Measurements from ENCODE around the gene NDUFS7. TPM values are rescaled to one million over a fixed set of nuclear protein-coding genes. Genes with fewer than 3 reads are reported as not detected.

Gene NDUFS7
- total RNA-seq = 56.8 and 70.2 TPM in 2 replicates

DNA sequence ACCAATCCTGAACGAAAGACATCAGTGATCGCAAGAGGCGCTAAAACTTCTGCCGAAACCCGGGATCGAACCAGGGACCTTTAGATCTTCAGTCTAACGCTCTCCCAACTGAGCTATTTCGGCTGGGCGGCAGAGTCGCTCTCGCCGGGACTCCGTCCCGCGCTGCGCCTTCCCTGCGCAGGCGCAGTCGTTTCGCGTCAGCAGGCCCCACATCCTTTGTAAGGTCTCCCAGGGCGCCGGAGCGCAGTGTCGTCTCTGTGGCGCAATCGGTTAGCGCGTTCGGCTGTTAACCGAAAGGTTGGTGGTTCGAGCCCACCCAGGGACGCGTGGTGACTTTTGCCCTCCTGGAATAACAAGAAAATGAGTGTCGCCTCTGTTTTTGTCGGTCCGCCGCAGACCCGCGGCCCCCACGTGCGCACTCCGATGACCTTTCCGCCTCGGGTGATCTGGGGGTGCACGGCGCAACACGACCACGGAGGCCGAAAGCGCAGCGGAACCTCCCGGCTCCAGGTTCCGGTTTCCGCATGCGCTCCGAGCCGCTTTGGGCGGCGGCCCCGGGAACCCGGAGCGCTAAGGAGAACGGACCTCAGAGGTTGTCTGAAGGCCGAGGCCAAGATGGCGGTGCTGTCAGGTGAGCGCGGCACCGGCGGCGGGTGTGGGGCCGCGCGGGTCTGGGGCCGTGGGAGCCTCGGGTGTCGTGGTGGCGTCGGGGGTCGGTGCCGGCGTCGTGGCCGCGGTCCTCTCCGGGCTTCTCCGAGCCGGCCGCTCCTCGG lies at the start of gene NDUFS7:
Gene NDUFS7 (plus strand): TSS at position 596 of the 773 bp plus-strand sequence. CDS start 20 bp downstream, at position 616.
- peak; percentile 56 for DNase-seq (ENCODE audit: low read depth)

DNA sequence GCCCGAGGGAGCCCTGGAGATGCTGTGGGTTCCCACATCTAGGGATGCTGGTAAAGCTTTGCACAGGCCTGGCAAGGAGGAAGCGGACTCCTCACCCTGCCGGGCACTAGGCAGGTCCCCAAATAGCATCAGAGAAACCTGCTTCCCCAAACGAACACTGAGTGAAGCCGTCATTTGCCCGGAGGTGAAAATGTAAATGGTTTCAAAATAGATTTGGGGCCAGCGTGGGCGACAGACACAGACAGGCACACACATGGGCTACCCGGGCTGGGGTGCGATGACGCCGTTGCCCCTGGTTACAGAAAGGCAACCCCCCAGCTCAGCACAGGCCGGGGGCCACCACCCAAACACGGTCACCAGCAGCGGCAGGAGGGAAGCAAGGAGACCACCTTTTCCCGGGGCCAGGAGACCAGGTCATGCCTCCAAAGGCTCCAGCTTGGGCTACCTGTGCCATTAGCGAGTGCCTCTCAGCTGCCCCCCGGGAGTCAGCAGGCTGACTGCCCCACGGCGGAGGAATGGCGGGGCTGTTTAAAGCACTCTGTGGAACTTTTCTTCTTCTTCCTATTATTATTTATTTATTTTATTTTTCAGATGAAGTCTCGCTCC lies 47.5 kb upstream of the NDUFS7 start:
- no peak for DNase-seq (ENCODE audit: low read depth)

DNA sequence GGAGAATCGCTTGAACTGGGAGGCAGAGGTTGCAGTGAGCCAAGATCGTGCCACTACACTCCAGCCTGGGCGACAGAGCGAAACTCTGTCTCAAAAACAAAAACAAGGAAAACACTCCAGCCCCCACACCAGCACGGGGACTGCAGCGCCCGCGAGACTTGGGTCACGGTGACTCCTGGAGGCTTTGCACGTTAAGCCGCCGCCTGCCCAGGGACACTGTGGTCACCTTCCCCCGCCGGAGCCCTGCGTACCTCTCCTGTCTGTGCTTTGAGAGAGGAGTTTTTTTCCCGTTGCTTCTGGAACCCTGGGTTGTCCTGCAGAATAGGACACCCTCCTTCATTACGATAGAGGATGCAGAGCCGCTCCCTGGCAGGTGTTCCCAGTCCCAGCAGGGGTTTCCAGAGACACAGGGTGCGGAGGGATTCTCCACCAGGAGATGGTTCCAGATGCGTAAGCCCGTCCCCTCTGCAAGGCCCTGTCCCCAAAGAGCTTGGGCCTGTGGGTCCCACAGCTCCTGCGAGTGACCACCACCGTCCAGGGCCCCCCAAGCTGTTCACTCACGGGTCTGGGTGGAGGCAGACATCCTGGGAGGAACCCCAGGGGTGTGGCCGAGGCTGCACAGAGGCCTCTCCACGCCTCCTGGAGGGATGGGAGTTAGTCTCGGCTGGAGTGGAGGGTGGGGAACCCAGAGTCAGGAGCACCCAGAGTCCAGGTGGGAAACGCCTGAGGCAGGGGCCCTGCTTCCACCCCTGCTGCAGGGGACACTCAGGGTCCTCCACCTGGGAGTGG lies 42.8 kb upstream of the NDUFS7 start:
- no peak for DNase-seq (ENCODE audit: low read depth)

DNA sequence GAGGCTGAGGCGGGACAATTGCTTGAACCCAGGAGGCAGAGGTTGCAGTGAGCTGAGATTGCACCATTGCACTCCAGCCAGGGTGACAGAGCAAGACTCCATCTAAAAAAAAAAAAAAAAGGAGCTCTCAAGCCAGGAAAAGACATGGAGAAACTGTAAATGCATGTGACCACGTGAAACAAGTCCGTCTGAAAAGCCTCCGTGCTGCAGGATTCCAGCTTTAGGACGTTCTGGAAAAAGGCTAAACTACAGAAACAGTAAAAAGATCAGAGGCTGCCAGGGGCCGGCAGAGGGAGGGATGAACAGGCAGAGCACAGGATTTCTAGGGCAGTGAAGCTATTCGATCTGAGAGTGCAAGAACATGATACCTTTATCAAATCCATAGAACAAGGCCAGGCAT lies 40.7 kb upstream of the NDUFS7 start:
- no peak for DNase-seq (ENCODE audit: low read depth)

DNA sequence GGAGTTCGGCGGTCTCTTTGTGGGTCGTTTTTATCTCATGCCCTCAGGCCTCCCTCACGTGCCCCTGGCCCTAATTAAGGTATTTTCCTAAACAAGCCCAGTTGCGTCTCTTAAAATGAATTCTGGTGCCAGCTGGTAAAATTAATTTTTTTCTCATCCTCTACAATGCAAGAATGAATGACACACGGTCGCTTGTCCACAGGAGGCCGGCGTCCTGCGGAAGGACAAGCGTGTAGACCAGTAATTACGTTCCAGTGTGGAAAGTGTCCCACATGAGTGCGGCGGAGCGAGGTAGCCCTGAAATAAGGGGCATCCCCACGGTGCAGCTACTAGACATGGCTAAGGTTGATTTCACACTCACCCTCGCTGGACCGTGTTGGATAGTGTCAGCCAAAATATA lies 34.5 kb upstream of the NDUFS7 start:
- DNase-seq (ENCODE audit: low read depth) = no peak

DNA sequence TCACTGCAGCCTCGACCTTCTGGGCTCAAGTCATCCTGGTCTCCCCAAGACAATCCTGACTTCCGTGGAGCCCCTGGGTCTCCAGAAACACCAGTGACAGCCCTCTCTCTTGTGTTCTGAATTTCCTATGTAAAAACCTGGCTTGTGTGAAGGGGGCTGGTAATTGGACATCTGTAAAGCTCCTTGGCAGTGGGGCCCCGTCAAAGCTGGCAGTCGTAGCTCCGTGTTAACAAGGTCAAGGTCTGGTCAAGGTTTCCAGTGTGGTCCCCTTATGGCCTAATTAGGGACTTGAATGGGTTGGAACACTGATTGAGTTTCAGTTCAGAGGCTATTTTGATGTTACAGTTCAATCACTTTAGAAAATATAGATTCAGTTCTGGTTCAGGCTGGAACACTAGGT lies 32.8 kb upstream of the NDUFS7 start:
- no peak for DNase-seq (ENCODE audit: low read depth)

DNA sequence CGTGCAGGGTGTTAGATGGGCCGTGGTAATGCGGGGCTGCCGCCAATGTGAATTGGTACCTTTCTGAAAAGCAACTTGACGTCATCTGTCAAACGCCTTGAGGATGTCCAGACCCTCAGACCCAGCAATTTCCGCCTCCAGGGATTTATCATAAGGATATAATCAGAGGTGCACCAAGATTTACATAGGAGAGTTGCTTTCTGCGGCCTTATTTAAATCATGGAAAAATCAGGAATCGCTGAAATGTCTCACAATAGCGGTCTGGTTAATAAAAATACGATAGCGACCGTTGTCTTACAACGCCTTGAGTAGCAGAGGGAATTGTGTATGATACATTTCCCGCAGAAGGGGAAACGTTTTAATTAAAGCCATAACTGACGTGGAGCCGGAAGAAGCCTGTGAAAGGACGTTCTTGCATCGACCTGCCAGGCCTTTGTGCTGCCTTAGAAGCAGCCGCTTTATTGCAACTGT lies 32.3 kb upstream of the NDUFS7 start:
- DNase-seq (ENCODE audit: low read depth) = no peak

DNA sequence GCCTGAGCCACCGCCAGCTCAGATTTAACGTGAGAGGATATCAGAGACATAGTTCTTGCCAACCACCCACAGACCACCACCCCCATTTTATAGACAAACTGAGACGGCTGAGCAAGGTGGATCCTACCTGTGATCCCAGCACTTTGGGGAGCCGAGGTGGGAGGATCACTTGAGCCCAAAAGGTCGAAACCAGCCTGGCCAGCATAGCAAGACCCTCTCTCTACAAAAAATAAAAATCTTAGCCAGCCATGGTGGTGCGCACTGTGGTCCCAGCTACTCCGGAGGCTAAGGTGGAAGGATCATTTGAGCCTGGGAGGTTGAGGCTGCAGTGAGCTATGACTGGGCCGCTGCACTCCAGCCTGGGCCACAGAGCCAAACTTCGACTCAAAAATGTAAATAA lies 30.6 kb upstream of the NDUFS7 start:
- no peak for DNase-seq (ENCODE audit: low read depth)

DNA sequence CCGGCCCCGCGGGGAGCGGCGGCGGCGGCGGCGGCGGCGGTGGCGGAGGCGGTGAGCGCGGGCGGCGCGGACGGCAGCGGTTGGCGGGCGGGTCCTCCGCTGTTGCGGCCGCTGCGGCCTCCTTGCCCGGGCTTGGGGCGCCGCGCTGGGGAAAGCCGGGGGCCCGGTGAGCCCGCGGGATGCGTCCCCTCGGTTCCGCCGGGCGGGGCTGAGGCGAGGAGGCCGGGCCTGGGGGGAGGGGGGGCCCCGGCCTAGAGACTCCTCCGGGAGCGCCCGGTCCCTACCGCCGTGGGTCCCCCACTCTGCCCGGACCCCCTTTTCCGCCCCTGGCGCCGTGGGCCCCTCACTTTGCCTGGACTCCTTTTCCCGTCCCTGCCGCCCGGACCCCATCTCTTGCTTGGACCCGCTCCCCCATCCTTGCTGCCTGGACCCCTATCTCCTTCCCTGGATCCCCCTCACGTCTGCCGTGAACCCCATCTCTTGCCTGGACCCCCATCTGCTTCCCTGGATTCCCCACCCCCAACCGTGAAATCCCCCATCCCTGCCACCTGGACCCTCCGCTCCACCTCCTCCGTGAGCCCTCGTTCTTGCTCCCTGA lies 28.6 kb upstream of the NDUFS7 start:
- no peak for DNase-seq (ENCODE audit: low read depth)

DNA sequence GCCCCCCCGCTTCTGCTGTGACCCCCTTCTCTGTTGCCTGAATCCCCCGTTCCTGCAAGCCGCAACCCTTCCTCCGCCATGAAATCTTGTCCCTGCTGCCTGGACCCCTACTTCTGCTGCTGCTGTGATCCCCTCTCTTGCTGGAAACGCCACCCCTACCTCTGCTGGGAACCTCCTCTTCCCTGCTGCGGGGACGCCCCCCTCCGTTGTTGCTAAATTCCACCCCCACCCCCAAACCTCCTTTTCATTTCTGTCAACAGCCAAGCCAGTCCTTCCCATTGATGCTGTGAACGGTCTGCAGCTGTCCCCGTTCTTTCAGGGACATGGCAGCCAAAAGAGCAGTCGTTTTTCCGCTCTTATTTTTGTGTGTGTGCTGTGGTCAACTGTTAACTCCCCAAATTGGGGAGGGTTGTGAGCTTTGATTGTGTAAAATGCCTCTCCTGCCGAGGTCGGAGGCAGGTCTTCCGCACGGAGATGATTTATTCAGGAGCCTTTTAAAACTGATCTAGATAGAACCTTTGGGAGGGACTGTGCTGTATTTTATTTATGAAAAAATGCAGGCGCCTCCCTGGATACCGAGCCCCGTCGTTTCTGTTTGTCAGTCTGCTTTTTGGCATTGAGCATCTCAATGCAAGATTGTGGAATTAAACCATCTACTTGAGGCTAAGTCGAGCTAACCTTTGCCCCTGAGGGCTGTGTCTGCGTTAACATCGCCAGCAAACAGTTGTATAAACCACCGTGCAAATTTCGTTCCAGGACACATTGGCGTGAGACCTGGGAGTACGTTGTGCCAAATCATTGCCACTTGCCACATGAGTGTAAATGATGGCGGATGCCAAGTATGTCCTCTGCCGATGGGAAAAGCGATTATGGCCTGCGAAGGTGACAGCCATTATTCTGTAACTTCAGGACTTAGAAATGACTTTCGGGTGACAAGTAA lies 27.9 kb upstream of the NDUFS7 start:
- DNase-seq (ENCODE audit: low read depth) = no peak

DNA sequence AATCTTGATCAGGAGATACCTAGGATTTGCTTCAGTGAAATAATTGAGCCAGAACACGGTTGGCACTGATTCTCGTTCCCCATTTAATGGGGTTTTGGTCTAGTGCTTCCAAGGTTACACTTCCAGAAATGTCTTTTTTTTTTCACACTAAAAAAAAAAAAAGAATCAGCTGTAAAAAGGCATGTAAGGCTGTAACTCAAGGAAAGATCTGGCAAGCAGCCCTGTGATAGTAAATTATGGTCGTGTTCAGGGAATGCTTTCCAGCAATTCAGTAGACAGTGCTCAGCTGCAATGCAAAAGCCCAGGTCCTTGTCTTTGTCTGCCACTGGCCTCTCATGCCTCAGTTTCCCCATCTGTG lies 27.2 kb upstream of the NDUFS7 start:
- DNase-seq (ENCODE audit: low read depth) = peak; percentile 47

DNA sequence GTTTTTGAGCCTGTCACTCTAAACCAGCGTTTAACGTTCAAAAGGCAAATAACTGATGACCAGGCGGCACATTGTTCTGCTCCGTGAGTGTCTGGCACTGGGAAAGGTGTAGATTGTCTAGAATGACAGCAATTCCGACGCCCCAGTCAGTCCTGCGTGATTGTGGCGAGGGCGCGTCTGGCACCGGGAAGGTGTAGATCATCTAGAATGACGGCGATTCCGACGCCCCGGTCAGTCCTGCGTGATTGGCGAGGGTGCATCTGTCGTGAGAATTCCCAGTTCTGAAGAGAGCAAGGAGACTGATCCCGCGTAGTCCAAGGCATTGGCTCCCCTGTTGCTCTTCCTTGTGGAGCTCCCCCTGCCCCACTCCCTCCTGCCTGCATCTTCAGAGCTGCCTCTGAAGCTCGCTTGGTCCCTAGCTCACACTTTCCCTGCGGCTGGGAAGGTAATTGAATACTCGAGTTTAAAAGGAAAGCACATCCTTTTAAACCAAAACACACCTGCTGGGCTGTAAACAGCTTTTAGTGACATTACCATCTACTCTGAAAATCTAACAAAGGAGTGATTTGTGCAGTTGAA lies 26.1 kb upstream of the NDUFS7 start:
- no peak for DNase-seq (ENCODE audit: low read depth)

DNA sequence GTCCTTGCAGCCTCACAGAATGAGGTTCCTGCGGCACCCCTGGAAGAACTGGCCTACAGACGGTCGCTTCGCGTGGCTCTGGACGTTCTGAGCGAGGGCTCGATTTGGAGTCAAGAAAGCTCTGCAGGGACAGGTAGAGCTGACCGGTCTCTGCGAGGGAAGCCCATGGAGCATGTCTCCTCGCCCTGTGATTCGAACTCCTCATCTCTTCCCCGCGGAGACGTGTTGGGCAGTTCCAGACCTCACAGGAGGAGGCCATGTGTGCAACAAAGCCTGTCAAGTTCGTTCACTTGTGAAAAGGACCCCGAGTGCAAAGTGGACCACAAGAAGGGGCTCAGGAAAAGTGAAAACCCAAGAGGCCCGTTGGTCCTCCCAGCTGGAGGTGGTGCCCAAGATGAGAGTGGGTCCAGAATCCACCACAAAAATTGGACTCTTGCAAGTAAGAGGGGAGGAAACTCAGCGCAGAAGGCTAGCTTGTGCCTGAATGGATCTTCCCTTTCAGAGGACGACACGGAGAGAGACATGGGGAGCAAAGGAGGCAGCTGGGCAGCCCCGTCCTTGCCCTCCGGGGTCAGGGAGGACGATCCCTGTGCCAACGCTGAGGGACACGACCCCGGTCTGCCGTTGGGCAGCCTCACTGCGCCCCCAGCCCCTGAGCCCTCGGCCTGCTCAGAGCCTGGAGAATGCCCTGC lies 23.4 kb upstream of the NDUFS7 start:
- no peak for DNase-seq (ENCODE audit: low read depth)

DNA sequence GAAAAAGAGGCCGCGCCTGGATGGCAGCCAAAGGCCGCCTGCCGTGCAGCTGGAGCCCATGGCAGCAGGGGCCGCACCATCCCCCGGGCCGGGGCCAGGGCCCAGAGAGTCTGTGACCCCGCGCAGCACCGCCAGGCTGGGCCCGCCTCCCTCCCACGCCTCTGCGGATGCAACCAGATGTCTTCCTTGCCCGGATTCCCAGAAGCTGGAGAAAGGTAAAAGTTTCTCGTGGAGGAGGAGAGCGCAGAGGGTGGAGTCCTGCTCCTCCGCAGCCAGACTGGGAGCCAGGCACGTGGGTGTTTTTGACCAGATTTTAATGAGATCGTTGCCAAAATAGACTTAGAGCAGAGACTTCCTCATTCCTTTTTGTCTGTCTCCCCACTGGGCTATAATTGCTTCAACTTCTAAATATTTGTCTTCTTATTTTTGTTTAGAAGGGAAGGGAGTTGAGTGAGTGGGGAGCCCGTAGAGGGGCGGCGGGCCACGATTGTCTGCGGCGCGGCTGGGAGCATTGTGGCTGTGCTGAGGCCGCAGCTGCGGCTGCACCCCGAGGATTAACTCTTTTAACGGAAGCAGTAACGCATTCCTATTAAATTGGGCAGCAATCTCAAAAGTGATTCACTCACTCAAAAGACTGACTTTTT lies 22.8 kb upstream of the NDUFS7 start:
- no peak for DNase-seq (ENCODE audit: low read depth)

DNA sequence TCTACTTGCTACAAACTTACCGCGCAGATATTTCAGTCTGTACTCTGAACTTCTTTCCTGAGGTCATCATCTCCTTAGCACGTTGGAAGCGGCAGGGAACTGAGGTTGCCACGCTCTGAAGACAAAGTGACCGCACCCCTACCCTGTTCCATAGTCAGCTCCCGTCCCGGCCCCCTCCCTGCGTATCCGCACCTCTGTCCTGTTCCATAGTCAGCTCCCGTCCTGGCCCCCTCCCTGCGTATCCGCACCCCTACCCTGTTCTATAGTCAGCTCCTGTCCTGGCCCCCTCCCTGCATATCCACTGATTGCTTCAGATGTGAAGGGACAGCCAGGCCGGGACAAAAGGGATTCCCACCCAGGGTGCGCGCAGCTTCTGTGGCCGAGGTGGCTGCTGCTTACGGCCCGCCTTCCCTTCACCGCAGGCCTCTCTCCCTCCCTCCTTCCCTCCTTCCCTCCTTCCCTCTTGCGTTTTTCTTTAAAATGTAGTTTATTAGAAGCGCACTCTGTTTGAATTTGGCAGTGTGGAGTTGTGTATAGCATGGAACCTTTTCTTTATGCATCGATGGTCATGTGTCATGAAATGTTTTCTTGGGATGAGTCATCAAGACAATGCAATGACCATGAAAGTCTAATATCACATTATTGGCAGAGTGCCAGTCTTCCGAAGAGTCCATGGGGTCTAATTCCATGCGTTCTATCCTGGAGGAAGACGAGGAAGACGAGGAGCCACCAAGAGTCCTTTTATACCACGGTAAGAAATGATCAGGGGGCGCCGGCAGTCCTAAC lies 21.9 kb upstream of the NDUFS7 start:
- DNase-seq (ENCODE audit: low read depth) = peak; percentile 61

DNA sequence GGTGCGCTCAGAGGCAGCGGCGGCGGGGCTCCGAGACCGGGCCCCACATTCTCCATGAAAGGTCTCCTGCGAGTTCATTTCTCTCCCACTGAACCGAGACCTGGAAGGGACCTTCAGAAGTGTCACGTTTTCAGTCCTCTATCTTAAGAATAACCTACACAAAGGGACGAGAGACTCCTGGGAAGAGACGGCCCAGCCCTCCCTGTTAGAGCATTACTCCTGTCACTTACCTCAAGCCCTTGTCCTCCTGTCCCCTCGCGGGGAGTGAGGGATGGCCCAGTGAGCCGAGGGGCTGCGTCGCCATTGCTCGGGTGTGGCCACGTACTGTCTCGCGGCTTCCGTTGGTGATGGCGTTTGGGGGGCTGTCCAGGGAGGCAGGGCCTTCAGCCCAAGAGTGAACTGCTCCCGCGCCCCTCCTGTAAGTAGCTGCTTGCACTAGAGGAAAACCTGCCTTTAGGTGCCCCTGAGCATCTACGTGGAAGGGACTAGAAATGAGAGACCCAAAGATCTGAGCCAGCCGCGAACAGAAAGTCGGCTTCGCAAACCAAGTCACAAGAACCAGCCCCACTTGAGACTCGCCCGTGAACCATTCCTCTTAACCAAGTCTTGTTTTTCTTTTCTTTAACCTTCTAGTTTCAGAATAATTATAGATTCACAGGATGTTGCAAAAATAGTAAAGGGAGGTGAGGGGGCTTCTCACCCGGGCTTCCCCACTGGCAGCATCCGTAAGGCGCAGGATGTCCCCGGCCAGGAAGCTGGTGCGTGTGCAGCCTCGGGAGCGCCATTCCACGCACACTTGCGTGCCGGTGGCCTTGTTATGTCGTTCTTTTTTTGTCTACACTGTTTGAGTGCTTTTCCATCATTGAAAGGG lies 21.1 kb upstream of the NDUFS7 start:
- no peak for DNase-seq (ENCODE audit: low read depth)

DNA sequence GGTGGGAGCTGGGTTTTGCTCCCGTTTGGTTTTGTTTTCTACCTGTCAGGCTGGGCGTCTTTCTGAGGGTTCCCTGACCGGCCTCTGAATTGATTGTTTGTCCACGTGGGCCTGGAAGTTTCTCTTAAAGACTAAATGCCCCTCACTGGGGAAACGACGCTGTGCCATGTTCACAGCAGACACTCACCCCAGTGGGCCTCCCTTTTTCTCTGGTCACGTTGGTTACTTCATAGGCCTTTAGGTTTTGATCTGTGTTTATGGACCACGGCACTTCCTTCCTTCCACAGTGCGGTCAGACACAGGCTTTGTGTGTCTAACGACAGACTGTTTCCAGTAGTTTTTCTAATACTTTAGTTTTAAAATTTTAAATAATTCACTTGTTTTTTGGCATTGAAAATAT lies 20.1 kb upstream of the NDUFS7 start:
- DNase-seq (ENCODE audit: low read depth) = no peak

Data from renal cortical epithelial cell (primary cell).